Activated CD4-positive, alpha-beta T cell treated with anti-CD3 and anti-CD28 coated beads for 36 hours (primary cell): ENCODE results near the gene MBLAC2. TPM values are rescaled to one million over a fixed set of nuclear protein-coding genes. Genes with fewer than 3 reads are reported as not detected.

ENCODE experiments used
- ATAC-seq: fragments of 200-7000 bp; cut with Tn5 transposase; one replicate; pipeline ENCODE4 v1.10.0; 2021; ENCODE audit warnings: mild to moderate bottlenecking, moderate library complexity
- CTCF ChIA-PET: fragments of 350-600 bp; sonication (Branson Sonifier 250); formaldehyde crosslinking; loops from one replicate; lab custom pipeline; 2021; ENCODE audit warnings: antibody characterized with exemption; lab: Charles Lee
- POLR2A ChIA-PET: fragments of 350-600 bp; sonication (Branson Sonifier 250); formaldehyde crosslinking; loops from one replicate; lab custom pipeline; 2021; ENCODE audit warnings: antibody characterized with exemption, inconsistent platforms; lab: Charles Lee
- DNase-seq: peaks from one replicate; pipeline ENCODE4 v3.0.0-alpha.2; 2020
- H3K27ac Mint-ChIP-seq: one replicate; pipeline ENCODE4 v1.8.0; 2021; ENCODE audit warnings: mixed read lengths
- H3K27me3 Mint-ChIP-seq: one replicate; pipeline ENCODE4 v1.8.0; 2021; ENCODE audit warnings: mixed read lengths
- H3K36me3 Mint-ChIP-seq: one replicate; pipeline ENCODE4 v1.8.0; 2021; ENCODE audit warnings: low read depth, mixed read lengths
- H3K4me1 Mint-ChIP-seq: one replicate; pipeline ENCODE4 v1.8.0; 2021; ENCODE audit warnings: mixed read lengths
- H3K4me3 Mint-ChIP-seq: one replicate; pipeline ENCODE4 v1.8.0; 2021; ENCODE audit warnings: mild to moderate bottlenecking, moderate library complexity, mixed read lengths
- H3K9me3 Mint-ChIP-seq: one replicate; pipeline ENCODE4 v1.8.0; 2021; ENCODE audit warnings: low read depth, mixed read lengths
- intact Hi-C, 2 experiments: fragments of 100-400 bp; cut with DNase I in 1 of 2; cut with micrococcal nuclease in 1 of 2; formaldehyde crosslinking; loops; one replicate each; pipeline versions ENCODE4 v1.14.2 to v1.15.1; 2022 to 2024; cut with DNase I, micrococcal nuclease
- total RNA-seq, 2 experiments: library from RNA; stranded (reverse); gene quantifications; one replicate each; pipeline ENCODE4 v1.2.3, GENCODE V29; 2021

The MBLAC2 gene
- total RNA-seq, 2 experiments from 2014 or later: 4.6 to 5.1 TPM

DNA sequence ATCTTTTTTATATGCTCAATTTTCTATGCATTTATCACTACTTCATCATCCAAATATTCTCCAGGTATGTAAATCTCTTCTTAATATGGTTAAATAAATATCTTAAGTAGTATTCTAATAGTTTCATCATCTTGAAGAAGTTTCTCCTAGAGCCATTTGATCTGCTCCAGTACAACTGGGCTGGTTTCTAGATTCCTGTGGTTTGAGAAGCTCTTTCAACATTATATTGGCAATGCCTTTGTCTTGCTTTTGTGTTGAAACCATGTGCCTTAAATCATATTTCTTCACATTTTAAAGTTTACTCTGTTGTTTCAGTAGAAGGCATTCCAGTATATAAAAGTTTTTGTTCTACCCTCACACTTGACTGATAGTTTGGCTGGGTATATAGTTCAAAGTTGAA, 27.6 kb downstream of the MBLAC2 start:
- ChIA-PET CTCF (interaction anchor here (0.6 to 1.3 kb wide), 2 partner anchors 14 to 337 kb away, joined by 3 to 4 read pairs; no protein-coding TSS in a partner anchor), POLR2A (no interaction called here)
- intact Hi-C loops: no loop called here
- Mint-ChIP-seq H3K9me3 (no peaks in the 10 kb centered on the region), H3K36me3 (no peaks in the 10 kb centered on the region), H3K4me1 (no peaks in the 10 kb centered on the region), H3K4me3 (no peak overlapping the region), H3K27ac (no peak overlapping the region), H3K27me3 (no peaks in the 10 kb centered on the region)
- ATAC-seq (no peak), DNase-seq (no peak)

DNA sequence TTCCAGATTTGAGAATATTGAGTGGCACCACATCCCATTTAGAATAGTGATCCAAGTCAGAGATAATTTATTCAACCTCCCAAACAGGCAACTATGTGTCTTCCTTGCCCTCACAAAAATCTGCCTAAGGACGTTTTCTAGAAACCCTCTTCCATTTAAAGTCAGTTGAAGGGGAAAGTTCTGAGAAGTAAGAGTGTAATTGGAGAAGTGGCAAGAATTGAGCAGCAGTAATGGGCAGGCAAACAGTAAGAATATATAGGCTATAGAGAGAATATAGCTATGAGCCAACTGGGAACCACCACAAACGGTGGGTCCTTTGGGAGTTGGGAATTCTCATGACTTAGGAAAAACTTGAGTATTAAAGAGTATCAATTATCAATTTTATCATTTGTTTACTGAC, 33.9 kb downstream of the MBLAC2 start:
- peaks cover 5% of the 10 kb centered on the region for H3K27me3 Mint-ChIP-seq
- H3K36me3 Mint-ChIP-seq: no peaks in the 10 kb centered on the region
- H3K4me3 Mint-ChIP-seq: peak overlapping the region; percentile 51
- H3K27ac Mint-ChIP-seq: no peak overlapping the region
- no peak for DNase-seq
- no peaks in the 10 kb centered on the region for H3K9me3 Mint-ChIP-seq
- peaks cover 4% of the 10 kb centered on the region for H3K4me1 Mint-ChIP-seq
- POLR2A ChIA-PET: no interaction called here
- CTCF ChIA-PET: interaction anchor here (1.7 to 2.1 kb wide), 3 partner anchors 30 to 343 kb away, joined by 5 to 7 read pairs (median 6); partner anchors contain the start of gene LYSMD3
- intact Hi-C loops: loop anchor here in 1 of 2 experiments (1.0 kb wide), 2 partner anchors 34 to 343 kb away; partner anchors contain the start of genes MBLAC2 and POLR3G
- no peak for ATAC-seq

DNA sequence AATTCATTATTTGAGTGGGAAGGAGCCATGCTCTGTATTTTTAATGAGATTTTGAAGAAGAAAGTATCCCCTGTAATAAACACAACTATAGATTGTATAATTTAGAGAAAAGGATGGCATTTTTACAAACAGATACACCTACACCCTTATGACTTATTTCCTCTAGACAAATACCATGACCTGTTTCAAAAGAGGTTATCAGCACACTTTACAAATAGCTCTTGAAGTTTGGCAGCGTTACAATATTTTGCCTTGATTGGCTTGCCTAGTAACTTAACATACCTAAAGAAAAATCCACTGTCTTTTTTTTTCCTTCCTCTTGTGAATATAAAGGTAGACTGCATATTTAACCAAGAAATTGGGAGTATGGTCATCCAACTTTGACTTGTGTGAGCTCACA, 36.5 kb downstream of the MBLAC2 start:
- ATAC-seq: no peak
- no peak for DNase-seq
- Mint-ChIP-seq H3K9me3 (no peaks in the 10 kb centered on the region), H3K36me3 (no peaks in the 10 kb centered on the region), H3K4me3 (no peak overlapping the region), H3K27me3 (peaks cover 5% of the 10 kb centered on the region), H3K4me1 (peaks cover 4% of the 10 kb centered on the region), H3K27ac (no peak overlapping the region)
- ChIA-PET CTCF (interaction anchor here (0.6 to 3.2 kb wide), 7 partner anchors 11 to 345 kb away, joined by 3 to 18 read pairs (median 6); partner anchors contain the start of genes LYSMD3, MBLAC2 and POLR3G), POLR2A (no interaction called here)
- intact Hi-C loops: loop anchor here (5.0 to 10.0 kb wide), 2 partner anchors 164 to 1713 kb away; no protein-coding TSS in a partner anchor

DNA sequence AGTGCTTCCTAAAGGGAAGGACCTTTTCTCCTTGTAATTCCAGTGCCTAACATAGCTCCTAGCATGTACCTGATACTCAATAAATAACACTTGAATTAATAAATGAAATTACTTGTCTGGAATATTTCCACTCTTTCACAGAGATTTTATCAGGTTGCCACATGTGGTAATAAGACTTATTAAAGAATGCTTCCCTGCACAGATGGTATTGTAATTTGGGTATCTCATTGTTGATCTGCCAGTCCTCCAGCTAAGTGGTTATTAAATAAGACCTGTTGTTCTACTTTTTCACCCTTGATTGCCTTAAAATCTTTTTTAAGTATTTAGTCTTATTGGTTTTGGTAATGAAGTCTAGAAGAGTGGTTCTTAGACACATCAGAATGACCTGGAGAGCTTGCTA, 36.9 kb downstream of the MBLAC2 start:
- ChIA-PET CTCF (interaction anchor here (0.6 to 3.2 kb wide), 8 partner anchors 10 to 1709 kb away, joined by 3 to 18 read pairs (median 4); partner anchors contain the start of genes LYSMD3, MBLAC2 and POLR3G), POLR2A (no interaction called here)
- no peaks in the 10 kb centered on the region for H3K9me3 Mint-ChIP-seq
- ATAC-seq (no peak), DNase-seq (no peak)
- peaks cover 5% of the 10 kb centered on the region for H3K27me3 Mint-ChIP-seq
- no peak overlapping the region for H3K27ac Mint-ChIP-seq
- peaks cover 4% of the 10 kb centered on the region for H3K4me1 Mint-ChIP-seq
- no peak overlapping the region for H3K4me3 Mint-ChIP-seq
- intact Hi-C loops: loop anchor here (5.0 to 10.0 kb wide), 2 partner anchors 165 to 1713 kb away; no protein-coding TSS in a partner anchor
- no peaks in the 10 kb centered on the region for H3K36me3 Mint-ChIP-seq

DNA sequence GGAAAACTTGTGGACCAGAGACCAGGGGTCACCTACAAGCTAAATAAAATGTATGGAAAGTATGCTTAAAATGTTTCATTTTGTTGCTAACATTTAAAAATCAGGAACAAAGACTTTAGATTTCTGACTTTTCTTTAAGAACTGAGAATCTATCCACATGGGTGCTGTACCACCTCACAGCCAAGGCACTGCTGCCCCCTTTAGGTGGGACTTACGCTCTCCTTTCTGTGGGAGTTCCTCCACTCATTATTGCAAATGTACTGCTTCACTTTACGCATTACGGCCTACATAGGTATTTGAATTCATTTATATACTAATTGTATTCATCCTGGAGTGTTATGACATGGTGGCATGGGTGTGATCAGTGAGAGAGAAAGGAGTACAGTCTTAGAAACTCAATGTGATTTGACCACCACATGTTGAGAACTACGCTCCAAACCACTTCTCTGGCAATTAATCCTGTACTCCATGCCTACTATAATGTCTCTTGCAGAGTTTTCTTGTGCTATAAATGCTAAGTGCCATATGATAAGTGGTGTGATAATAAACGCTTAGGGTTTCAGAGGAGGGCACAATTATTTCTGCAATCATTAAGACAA, 40.4 kb downstream of the MBLAC2 start:
- H3K9me3 Mint-ChIP-seq: no peaks in the 10 kb centered on the region
- POLR2A ChIA-PET: no interaction called here
- peak; percentile 71 for DNase-seq

DNA sequence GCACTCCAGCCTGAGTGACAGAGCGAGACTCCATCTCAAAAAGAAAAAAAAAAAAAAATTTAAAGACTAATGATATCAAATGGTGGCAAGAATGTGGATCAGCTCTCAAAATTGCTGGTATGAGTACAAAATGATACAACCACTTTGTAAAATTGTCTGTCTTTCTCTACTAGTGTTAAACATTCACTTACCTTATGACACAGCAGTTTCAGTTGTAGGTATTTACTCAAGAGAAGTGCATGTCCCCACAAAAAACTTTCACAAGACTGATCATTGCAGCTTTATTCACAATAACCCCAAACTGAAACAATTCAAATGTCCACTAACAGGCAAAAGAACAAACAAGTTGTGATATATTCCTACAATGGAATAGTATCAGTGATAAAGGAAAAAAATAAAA, 50.3 kb downstream of the MBLAC2 start:
- H3K4me3 Mint-ChIP-seq: no peak overlapping the region
- DNase-seq: no peak
- CTCF ChIA-PET: no interaction called here
- peak; percentile 30 for ATAC-seq
- H3K9me3 Mint-ChIP-seq: no peaks in the 10 kb centered on the region
- no peaks in the 10 kb centered on the region for H3K36me3 Mint-ChIP-seq
- intact Hi-C loops: no loop called here
- no peak overlapping the region for H3K27ac Mint-ChIP-seq
- peaks cover 14% of the 10 kb centered on the region for H3K27me3 Mint-ChIP-seq
- H3K4me1 Mint-ChIP-seq: no peaks in the 10 kb centered on the region
- POLR2A ChIA-PET: no interaction called here

More for the DNA sequence above, 40.4 kb downstream of the MBLAC2 start:
- intact Hi-C loops: loop anchor here (1.0 to 10.0 kb wide), 3 partner anchors 168 to 1709 kb away; no protein-coding TSS in a partner anchor
- Mint-ChIP-seq H3K27ac (no peak overlapping the region), H3K4me3 (no peak overlapping the region), H3K36me3 (no peaks in the 10 kb centered on the region), H3K4me1 (no peaks in the 10 kb centered on the region), H3K27me3 (peaks cover 3% of the 10 kb centered on the region)
- CTCF ChIA-PET: interaction anchor here (1.0 to 1.2 kb wide), 2 partner anchors 23 to 169 kb away, joined by 3 read pairs; no protein-coding TSS in a partner anchor
- peak; percentile 63 for ATAC-seq

DNA sequence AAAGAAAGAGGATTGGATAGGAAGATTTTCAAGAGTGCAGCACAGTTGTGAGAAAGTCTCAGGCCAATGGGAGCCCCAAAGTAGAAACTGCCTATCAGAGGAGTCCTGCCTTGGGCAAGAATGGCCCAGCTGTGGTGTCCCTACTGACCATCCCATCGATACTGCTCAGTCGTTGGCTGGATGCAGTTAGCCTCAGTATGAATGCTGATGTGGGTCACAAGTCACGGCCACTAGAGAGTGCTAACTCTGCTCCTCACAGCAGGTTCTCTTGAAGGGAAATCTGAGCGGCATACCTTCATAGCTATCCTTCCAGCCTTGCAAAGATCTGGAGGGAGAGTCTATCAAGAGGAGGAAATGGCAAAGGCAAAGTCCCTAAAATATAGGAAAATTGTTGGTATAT, 53.4 kb downstream of the MBLAC2 start:
- Mint-ChIP-seq H3K9me3 (no peaks in the 10 kb centered on the region), H3K27me3 (peaks cover 18% of the 10 kb centered on the region), H3K4me1 (no peaks in the 10 kb centered on the region), H3K27ac (no peak overlapping the region), H3K36me3 (no peaks in the 10 kb centered on the region), H3K4me3 (no peak overlapping the region)
- DNase-seq (no peak), ATAC-seq (no peak)
- intact Hi-C loops: no loop called here
- CTCF ChIA-PET: interaction anchor here (1.1 kb wide), 1 partner anchor 12 kb away, joined by 3 read pairs; the partner anchor contains the start of gene CETN3
- POLR2A ChIA-PET: no interaction called here

DNA sequence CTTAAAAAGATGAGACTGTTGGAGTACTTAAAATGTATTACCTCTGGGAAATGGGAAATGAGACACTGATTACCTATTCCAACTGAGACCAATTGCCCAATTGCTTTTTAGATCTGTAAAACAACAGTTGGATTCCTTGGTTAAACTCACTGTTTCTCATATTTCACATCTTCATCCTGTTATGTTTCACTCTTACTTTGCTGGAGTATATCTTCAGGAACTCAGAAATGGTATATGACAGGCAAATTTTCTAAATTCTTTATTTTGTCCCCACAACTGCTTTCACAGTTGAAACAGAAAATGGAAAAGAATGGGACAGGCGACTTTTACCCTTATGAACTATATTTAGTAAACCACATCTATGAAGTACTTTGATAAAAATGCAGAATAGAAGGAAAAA, 56.4 kb downstream of the MBLAC2 start:
- Mint-ChIP-seq H3K36me3 (no peaks in the 10 kb centered on the region), H3K27ac (no peak overlapping the region), H3K27me3 (peaks cover 17% of the 10 kb centered on the region), H3K4me1 (no peaks in the 10 kb centered on the region), H3K4me3 (no peak overlapping the region), H3K9me3 (no peaks in the 10 kb centered on the region)
- ATAC-seq: no peak
- no peak for DNase-seq
- ChIA-PET CTCF (no interaction called here), POLR2A (no interaction called here)
- intact Hi-C loops: no loop called here

DNA sequence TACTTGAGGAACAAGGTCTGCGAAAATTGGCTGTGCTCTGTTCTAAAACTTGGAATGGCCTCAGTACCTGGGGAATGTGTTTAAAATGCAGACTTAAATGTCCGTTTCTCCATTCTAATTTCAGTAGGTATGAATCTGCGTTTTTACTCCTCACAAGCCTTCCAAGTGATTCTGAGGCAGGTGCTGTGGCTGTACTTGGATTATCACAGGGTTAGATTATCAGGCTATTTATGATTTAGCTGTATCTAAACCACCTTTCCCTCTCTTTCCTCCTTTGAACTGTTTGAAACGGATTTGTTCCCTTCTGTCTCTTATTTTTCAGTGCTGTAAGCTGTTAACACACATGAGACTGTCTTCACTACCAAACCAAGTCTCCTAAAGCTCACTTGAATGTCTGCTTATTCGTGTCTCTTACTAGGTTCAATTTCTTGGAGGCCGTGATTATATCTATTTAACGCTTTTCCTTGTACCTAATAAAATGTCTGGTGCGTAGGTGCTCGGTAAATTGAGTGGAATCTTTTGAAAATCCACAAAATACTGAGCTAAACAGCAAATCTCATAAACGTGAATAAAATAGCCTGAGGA, 64.3 kb downstream of the MBLAC2 start:
- no peak overlapping the region for H3K4me3 Mint-ChIP-seq
- no peaks in the 10 kb centered on the region for H3K27me3 Mint-ChIP-seq
- CTCF ChIA-PET: interaction anchor here (0.7 to 1.5 kb wide), 11 partner anchors 22 to 1681 kb away, joined by 3 to 7 read pairs (median 3); partner anchors contain the start of genes LYSMD3, MBLAC2 and POLR3G
- intact Hi-C loops: loop anchor here in 1 of 2 experiments (1.0 kb wide), 1 partner anchor 119 kb away; the partner anchor contains the start of gene LYSMD3
- DNase-seq: no peak
- POLR2A ChIA-PET: interaction anchor here (0.6 to 1.7 kb wide), 4 partner anchors 10 to 119 kb away, joined by 3 to 5 read pairs (median 4); partner anchors contain the start of genes LYSMD3, MBLAC2 and POLR3G
- no peaks in the 10 kb centered on the region for H3K9me3 Mint-ChIP-seq
- no peak for ATAC-seq
- H3K27ac Mint-ChIP-seq: no peak overlapping the region
- H3K36me3 Mint-ChIP-seq: peaks cover 14% of the 10 kb centered on the region
- H3K4me1 Mint-ChIP-seq: peaks cover 20% of the 10 kb centered on the region

DNA sequence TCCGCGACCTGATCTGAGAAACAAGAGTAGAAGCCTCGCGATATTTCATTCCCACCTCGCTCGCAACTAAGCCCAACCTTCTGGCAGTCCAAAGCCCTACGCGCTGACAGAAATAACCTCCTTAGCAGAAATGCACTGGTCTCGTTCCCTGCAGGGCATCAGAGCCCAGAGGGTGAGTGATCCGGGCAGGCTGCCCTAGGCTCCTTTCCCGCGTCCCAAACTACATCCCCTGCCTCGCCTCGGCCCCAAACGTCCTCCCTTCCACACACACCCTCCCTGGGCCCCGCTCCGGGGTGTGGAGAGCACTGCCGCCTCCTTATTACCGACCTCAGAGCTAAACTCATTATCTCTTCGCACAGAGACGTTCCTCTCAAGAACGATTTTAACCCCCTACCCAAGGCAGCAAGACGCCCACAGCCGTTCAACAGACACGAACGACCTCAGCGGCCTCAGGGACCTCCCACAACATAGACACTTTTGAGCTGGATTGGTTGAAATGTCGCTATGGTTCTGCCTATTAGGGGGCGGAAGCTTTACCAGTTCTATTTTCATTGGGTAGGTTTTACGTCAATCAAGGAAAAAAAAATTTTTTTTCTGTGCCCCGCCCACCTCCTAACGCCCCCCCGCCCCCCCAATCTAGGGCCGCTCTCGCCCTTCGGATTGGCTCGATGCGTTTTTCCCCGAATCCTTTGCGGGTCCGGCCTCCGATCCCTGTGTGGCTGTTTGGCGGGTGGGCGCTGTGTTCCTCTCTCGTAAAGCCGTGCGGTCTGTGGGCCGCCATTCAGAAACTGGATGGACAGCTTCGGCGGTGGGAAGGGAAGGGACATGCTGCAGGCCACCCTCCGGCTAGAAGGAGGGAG, 65.0 kb downstream of the MBLAC2 start, which contains the start of gene CETN3:
TSS of gene CETN3 (minus strand) at position 439 of the 860 bp plus-strand sequence. CDS start at position 344, 95 bp downstream.
- DNase-seq: peak; percentile 94
- H3K9me3 Mint-ChIP-seq: no peaks in the 10 kb centered on the region
- H3K27ac Mint-ChIP-seq: no peak within 1 kb of the TSS
- no peaks in the 10 kb centered on the region for H3K27me3 Mint-ChIP-seq
- H3K4me1 Mint-ChIP-seq: peaks cover 23% of the 10 kb centered on the region
- intact Hi-C loops: loop anchor here (1.0 to 5.0 kb wide), 5 partner anchors 65 to 973 kb away; partner anchors contain the start of genes ARRDC3 (in 2 of the 2), MBLAC2 (in 2 of the 2), POLR3G (in 2 of the 2) and LYSMD3 (in 1 of the 2)
- POLR2A ChIA-PET: interaction anchor here (0.6 to 1.7 kb wide), 5 partner anchors 9 to 1930 kb away, joined by 3 to 10 read pairs (median 4); partner anchors contain the start of genes LYSMD3, MBLAC2 and POLR3G
- CTCF ChIA-PET: interaction anchor here (0.5 to 1.5 kb wide), 10 partner anchors 12 to 1681 kb away, joined by 3 to 7 read pairs (median 4); partner anchors contain the start of genes MBLAC2 and POLR3G
- peak; percentile 96 for ATAC-seq
- peaks cover 18% of the 10 kb centered on the region for H3K36me3 Mint-ChIP-seq
- no peak within 1 kb of the TSS for H3K4me3 Mint-ChIP-seq
